Measurements from ENCODE around the gene PEBP1. TPM values are rescaled to one million over a fixed set of nuclear protein-coding genes. Genes with fewer than 3 reads are reported as not detected.

PEBP1 gene
- total and polyA plus RNA-seq, 2 of the 8 experiments (the other 6 are each of a cell fraction or from before 2014, with no cell fraction given) = 444 to 622 TPM

GRCh38 chr12:118119449-118119879 is 16.5 kb upstream of the PEBP1 start:
- Histone ChIP-seq H3K9ac (replicated peaks in 1 of 4; ENCODE audit: extremely low read depth in 1 of 4, low read depth in 3 of 4, low read length in 3 of 4) (peak overlapping the region in 2 of 4 experiments; percentile 16 to 42; a peak in 4 of 7 replicates), H3K4me3 (ENCODE audit: extremely low read depth in 1 of 4, insufficient read depth in 2 of 4, low read depth in 3 of 4, low read length in 4 of 4) (peak overlapping the region in 1 of 4 experiments; percentile 41; a peak in 2 of 8 replicates), H3K9me3 (ENCODE audit: insufficient read depth in 2 of 2, low read depth in 1 of 2, low read length in 1 of 2) (peaks cover 0 to 8% of the 10 kb centered on the region in 2 experiments; a peak in 2 of 4 replicates), H2BK5ac (ENCODE audit: low read depth, low read length) (peak overlapping the region; percentile 94), H3K79me2 (ENCODE audit: control insufficient read depth in 1 of 2, insufficient read depth in 2 of 2, low read length in 2 of 2) (no peaks in the 10 kb centered on the region), H3K56ac (replicated peaks; ENCODE audit: insufficient read length, low read depth, low read length) (peak overlapping the region; percentile 74), H2AK5ac (ENCODE audit: low read depth, low read length) (peak overlapping the region; percentile 45; the same call in 1 of the 2 replicates), H3K4ac (replicated peaks; ENCODE audit: insufficient read length, low read depth, low read length) (peak overlapping the region; percentile 91), H3K23me2 (ENCODE audit: low read depth, low read length) (no peaks in the 10 kb centered on the region), H3K79me1 (ENCODE audit: low read depth, low read length) (no peaks in the 10 kb centered on the region), H2BK20ac (ENCODE audit: low read length) (peak overlapping the region; percentile 89; the same call in 1 of the 2 replicates), H3K4me1 (replicated peaks in 1 of 4; ENCODE audit: control insufficient read depth in 3 of 4, insufficient read depth in 4 of 4, low read length in 3 of 4) (peaks cover 2 to 12% (median 8%) of the 10 kb centered on the region in 4 experiments), H4K91ac (replicated peaks; ENCODE audit: insufficient read length, low read length) (peak overlapping the region; percentile 81), H4K5ac (ENCODE audit: insufficient read length, low read depth, low read length) (peak overlapping the region; percentile 45), H3K27me3 (replicated peaks in 1 of 4; ENCODE audit: control insufficient read depth in 3 of 4, extremely low read depth in 1 of 4, insufficient read depth in 3 of 4, low read length in 3 of 4) (no peaks in the 10 kb centered on the region), H3K23ac (ENCODE audit: insufficient read length) (no peak overlapping the region), H3K14ac (ENCODE audit: insufficient read length) (no peak overlapping the region), H3K27ac (ENCODE audit: low read depth, low read length) (peak overlapping the region; percentile 81), H2BK12ac (ENCODE audit: low read depth, low read length) (peak overlapping the region; percentile 84; the same call in 1 of the 2 replicates), H2AFZ (ENCODE audit: low read length) (no peak overlapping the region), H4K20me1 (replicated peaks in 1 of 2; ENCODE audit: control insufficient read depth in 1 of 2, insufficient read depth in 2 of 2, low read length in 2 of 2) (no peaks in the 10 kb centered on the region), H4K8ac (ENCODE audit: extremely low read depth, insufficient read depth, low read length) (no peak overlapping the region; the same call in 1 of the 2 replicates), H3K36me3 (ENCODE audit: control insufficient read depth in 2 of 4, insufficient read depth in 4 of 4, low read length in 3 of 4) (peaks cover 0 to 8% (median 3%) of the 10 kb centered on the region in 4 experiments; a peak in 1 of 8 replicates), H2BK120ac (replicated peaks; ENCODE audit: low read depth, low read length) (peak overlapping the region; percentile 72), H3K4me2 (ENCODE audit: insufficient read depth in 1 of 2, low read depth in 2 of 2, low read length in 2 of 2) (peak overlapping the region; percentile 38 to 81), H2BK15ac (ENCODE audit: low read length) (no peak overlapping the region), H3K18ac (ENCODE audit: extremely low read depth, low read length) (peak overlapping the region; percentile 75; the same call in 1 of the 2 replicates)
- FAIRE-seq = no peak
- ChIA-PET POLR2A (ENCODE audit: partially characterized antibody) (interaction anchor here (0.8 to 11.5 kb wide), 8 partner anchors 10 to 56 kb away, joined by 3 to 130 read pairs (median 9); partner anchors contain the start of genes PEBP1, VSIG10 and WSB2), CTCF (ENCODE audit: partially characterized antibody) (interaction anchor here (0.6 to 8.2 kb wide), 12 partner anchors 9 to 259 kb away, joined by 3 to 39 read pairs (median 4); partner anchors contain the start of genes PEBP1, SUDS3 and VSIG10)
- DNase-seq (ENCODE audit: low read depth in 1 of 2, low spot score in 2 of 2) = peak; percentile 65 to 76
- WGBS, 2 experiments (ENCODE audit: extremely low coverage in 1 of 2, insufficient coverage in 1 of 2, insufficient read length in 1 of 2, insufficient replicate concordance in 2 of 2, low coverage in 1 of 2, low lambda C conversion rate in 2 of 2, missing lambda C conversion rate in 1 of 2) = 9% methylated on average over 10 of the region's 10 CpGs; no CpG with 5 or more reads in 1 of the 2 experiments
- no peak for TF ChIP-seq SP2 (IDR thresholded peaks at IDR 0.05; ENCODE audit: low read length)
- no peak for TF ChIP-seq BRCA1 (IDR thresholded peaks at IDR 0.05; ENCODE audit: low read depth, low read length)
- no peak for TF ChIP-seq POU5F1 (IDR thresholded peaks at IDR 0.05; ENCODE audit: low read depth, low read length)
- TF ChIP-seq EZH2 (IDR thresholded peaks at IDR 0.05; ENCODE audit: low read depth, low read length, severe bottlenecking) = no peak
- no peak for TF ChIP-seq BCL11A (IDR thresholded peaks at IDR 0.05; ENCODE audit: low read depth in 2 of 2, low read length in 2 of 2)
- TF ChIP-seq TBP (IDR thresholded peaks at IDR 0.05; ENCODE audit: low read depth, low read length) = no peak
- no peak for TF ChIP-seq RBBP5 (IDR thresholded peaks at IDR 0.05; ENCODE audit: borderline replicate concordance, low read depth, low read length)
- no peak for TF ChIP-seq EGR1 (IDR thresholded peaks at IDR 0.05; ENCODE audit: borderline replicate concordance, low read depth, low read length)
- no peak for TF ChIP-seq E2F6 (IDR thresholded peaks at IDR 0.05)
- peak; percentile 19 to 26; a peak in 2 of 4 replicates for TF ChIP-seq RAD21 (IDR thresholded peaks at IDR 0.05 in 1 of 2, conservative IDR thresholded peaks at IDR 0.05 in 1 of 2; ENCODE audit: low read depth in 2 of 2, low read length in 2 of 2)
- TF ChIP-seq KDM5A (IDR thresholded peaks at IDR 0.05; ENCODE audit: low read length) = no peak
